Anterior cingulate cortex (tissue), 58 donors: ENCODE measurements around the gene GPR179.
"Not testable (repeated sequence)": the region's sequence is repeated elsewhere in the genome, so short reads cannot be mapped to it uniquely, and the experiment has no call there.

ENCODE experiments used
- DNase-seq, 58 donors: peaks; one replicate each; lab custom pipeline; 2025; lab: John Stamatoyannopoulos, UW

GPR179 gene

DNA sequence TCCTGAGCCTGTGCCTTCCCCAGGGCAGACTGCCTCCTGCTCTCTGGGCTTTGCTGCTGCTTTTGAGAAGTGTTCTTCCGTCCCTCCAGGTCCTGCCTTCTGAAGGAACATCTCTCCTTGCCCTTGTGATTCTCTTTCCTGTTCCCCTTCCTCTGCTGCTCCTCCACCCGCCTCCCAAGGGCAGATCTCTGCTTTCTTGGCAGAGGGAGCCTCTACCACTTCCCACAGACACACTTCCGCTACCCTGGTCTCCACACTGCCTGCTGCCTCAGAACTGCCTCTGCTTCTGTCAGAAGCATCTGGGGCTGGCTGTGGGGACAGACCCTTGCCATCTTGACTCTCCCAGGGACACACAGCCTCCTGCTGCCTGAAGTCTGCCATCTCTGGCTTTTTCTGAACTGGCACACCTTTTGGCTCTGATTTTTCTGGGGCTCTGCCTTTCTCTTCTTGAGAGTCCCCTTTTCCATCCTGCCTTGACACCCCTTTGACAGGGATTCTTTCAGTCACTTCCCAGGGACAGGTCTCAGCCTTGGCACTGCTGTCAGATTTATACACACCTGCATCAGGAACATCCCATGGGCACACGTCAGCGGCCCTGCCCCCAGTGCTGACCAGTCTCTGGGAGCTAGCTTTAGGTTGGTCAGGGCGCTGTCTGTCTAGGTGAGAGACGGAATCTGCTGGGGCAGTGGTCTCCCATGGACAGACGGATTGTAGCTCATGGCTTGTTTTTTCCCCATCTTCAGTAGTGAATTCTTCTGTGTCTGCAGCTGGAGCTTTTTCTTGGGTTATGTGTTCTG is 16.6 kb downstream of the GPR179 start:
- DNase-seq, result peak in 26 of 58 donors; percentile 10 to 52 (median 32)

DNA sequence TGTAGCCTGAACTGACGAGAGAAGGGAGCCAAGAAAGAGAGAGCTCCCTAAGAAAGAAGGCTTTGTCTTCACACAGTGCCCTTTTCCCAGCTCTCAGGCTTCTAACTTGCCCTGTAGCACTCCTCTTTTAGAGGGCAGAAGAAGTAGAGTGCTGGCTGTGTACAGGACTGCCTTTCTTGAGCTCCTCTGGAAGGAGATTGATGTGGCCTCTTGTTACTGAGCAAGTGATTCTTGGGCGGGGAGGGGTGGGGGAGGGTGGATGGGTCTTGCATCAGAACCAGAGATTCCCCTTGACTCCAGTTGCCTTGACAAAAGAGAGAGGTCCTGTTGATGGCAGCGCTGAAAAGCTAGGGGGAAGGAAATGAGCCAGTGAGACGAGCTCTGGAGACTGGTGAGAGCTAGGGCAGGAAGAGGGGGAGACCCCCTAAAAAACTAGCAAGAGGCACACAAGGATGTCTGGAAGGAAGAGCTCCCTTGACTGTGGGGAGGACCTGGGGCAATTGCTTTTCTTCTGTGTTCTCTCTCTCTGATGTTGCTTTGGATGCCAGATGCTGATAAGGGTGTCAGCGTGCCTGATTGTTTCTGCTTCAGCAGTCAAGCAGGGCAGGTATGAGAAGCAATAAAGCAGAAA is 18.4 kb downstream of the GPR179 start:
- peak in 14 of 58 donors; percentile 17 to 69 (median 28) for DNase-seq

GRCh38 chr17:38324772-38325171 is 19.0 kb downstream of the GPR179 start:
- DNase-seq, result peak in 1 of 58 donors; percentile 53

- DNase-seq, result no peak
Measured at GRCh38 chr17:38324141-38324697, 19.5 kb downstream of the GPR179 start.

- DNase-seq, result no peak
Measured at GRCh38 chr17:38322897-38323296, 20.9 kb downstream of the GPR179 start.

- DNase-seq, result peak in 32 of 58 donors; percentile 10 to 76 (median 27)
Measured at GRCh38 chr17:38322156-38322779, 21.5 kb downstream of the GPR179 start.

- DNase-seq, result no peak
Measured at GRCh38 chr17:38320482-38320881, 23.3 kb downstream of the GPR179 start.

DNA sequence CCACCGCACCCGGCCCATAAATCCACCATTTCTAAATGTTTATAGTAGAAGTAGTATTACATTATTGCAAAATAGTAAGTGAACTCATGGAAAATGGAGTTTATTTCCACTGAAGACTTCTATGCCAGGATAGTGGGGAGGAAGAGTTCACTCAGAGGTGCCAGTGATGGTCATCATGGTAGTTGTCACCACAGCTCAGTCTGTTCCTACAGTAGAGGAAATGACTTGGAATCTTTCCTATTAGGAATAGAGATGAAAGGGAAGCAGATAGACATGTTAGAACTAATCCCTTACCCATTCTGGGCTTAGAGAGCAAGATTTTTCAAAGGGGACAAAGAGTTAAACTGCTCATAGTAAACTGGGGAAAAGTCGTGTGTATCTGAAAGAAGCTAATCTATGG is 26.7 kb downstream of the GPR179 start:
- no peak for DNase-seq

GRCh38 chr17:38315497-38315896 is 28.3 kb downstream of the GPR179 start:
- no peak for DNase-seq

DNA sequence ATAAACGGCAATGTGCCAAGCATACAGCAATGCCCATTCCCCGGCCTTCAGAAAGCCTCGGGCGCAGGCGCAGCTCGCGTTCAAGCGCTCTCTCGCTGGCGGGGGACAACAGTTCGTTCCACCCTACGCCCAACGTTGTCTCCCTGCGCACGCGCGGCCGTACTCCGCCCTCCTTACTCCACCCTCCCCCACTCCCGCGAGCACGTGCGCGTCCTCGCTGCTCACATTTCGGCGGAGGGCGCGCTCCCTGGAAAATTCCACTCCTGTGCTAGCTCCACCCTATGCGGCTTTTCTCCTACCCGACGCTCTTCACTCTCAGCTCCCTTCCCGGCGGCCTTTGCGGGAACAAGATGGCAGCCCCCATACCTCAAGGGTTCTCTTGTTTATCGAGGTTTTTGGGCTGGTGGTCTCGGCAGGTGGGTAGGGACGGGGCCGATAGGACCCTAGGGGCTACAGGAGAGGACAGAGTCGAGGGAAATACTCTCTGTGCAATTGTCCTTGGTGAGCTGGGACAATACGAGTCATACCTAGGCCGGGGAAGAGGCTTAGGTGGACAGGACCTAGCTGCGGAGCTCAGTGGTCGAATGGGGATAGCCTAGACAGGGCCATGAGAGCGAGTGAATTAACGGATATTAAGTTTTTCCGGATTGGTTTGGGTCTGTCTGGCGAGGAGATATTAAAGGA is 46.8 kb downstream of the GPR179 start, which contains the start of gene MRPL45:
Gene MRPL45 (plus strand): TSS at position 335 of the 684 bp plus-strand sequence. CDS start 16 bp downstream, at position 351.
- DNase-seq, result peak; percentile 49 to 97 (median 94)

DNA sequence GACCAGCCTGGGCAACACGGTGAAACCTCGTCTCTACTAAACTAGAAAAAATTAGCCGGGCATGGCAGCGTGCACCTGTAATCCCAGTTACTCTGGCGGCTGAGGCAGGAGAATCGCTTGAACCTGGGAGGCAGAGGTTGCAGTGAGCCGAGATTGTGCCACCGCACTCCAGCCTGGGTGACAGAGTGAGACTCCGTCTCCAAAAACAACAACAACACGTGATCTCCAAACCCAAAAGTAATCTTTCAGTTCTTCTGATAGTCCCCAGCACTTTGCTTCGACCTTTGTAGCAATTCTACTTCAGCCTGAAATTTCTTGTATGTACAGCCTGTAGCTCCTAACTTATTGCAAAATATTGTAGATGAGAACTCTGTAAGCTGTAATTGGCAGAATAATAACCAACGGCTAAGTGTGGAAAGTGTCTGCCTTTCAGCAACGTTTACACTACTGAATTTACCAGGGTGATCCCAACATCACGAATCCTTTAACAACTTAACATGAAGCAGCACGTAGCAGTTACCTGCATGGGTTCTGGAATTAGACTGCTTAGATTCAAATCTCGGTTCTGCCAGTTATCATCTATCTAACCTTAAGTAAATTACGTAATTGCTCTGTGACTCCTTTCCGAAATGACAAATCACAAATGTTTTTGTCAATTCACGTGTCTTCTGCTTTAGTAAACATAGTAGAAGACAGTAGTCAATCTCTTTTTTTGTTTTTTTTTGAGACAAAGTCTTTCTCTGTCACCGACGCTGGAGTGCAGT is 48.0 kb downstream of the GPR179 start:
- not testable (repeated sequence) for DNase-seq

DNA sequence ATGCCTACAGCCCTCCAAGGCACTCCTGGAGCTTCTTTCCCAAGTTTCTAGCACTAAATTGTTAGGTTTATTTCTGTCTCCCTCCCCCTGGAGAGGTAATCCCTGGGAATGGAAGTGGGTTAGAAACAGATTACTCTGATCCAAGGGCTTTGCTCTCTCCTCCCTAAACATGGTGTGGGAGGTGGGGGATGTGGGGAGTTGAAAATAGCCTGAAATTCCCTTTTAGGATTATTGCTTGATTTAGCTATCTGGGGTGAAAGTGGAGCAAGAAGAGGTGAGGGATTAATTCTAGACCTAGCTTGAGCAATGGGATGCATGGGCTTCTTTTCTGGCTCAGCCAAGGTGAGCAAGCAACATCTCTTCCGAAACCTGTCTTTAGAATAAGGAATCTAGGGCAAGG is 54.0 kb downstream of the GPR179 start:
- not testable (repeated sequence) for DNase-seq

DNA sequence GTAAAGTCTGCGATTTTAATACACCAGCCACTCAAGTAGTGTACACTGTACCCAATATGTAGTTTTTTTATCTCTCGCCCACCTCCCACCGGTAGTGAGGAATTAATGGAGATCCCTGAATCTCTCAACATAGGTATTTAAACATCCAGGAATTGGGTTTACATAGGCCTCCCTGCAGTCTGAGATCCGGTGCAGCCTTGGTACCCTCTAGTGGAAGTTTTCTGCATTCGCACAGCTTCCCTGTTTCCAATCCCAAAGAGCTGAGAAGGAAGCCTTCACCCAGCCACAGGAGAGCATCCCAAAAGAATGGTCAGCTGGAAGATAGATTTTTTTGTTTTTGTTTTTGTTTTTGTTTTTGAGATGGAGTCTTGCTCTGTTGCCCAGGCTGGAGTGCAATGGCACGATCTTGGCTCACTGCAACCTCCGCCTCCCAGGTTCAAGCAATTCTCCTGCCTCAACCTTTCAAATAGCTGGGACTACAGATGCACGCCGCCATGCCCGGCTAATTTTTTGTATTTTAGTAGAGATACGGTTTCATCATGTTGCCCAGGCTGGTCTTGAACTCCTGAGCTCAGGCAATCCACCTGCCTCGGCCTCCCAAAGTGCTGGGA is 55.4 kb downstream of the GPR179 start:
- DNase-seq, result peak in 2 of 58 donors; percentile 0 to 11

DNA sequence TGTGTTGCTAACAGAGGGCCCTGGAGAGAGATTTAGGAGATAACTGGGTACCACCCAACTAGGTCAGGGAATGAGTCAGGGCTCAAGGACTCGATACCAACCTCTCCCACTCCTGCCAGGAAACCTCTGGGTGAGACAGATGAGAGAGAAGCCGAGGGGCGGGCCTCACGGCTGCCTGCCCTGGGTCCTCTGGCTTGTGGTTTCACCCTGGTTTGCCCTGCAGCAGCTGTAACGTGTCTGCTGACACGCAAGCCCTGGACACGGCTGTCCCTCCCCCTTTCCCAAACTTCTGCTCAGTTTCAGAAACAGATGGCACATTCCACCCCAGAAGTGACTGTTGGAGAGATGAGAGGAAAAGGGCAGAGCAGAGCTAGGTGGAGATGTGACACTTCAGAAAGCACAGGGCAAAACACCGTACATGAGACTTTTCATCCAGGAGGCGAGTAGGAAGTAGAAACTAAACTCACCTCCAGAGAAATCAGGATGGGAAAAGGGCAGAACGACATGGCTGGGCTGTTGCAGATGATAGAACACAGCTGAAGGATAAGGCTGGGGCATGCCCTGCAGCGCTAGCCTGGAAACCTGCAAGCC is 57.2 kb downstream of the GPR179 start:
- DNase-seq, result not testable (repeated sequence)

- not testable (repeated sequence) for DNase-seq
Measured at GRCh38 chr17:38285994-38286393, 57.8 kb downstream of the GPR179 start.
